Adrenal gland (tissue), 12 donors: ENCODE measurements around the gene GDF10. TPM values are rescaled to one million over a fixed set of nuclear protein-coding genes. Genes with fewer than 3 reads are reported as not detected.
A peak's percentile ranks its signal among the peaks of the same experiment; 100 is the strongest.

Source experiments
- DNase-seq, 7 donors: peaks; one replicate each; pipeline ENCODE4 v3.0.0-alpha.2; 2019 to 2020
- H3K27ac ChIP-seq, 5 donors: fragments of 200-600 bp; sonication (generic) in 4 of 5; 1 replicate in 3 of 5; 2 replicates in 2 of 5; pipeline versions ENCODE4 v1.5.1 to v1.8.0; 2016 to 2020; ENCODE audit warnings: mild to moderate bottlenecking in 1 of 5
- H3K27me3 ChIP-seq: fragments of 200-600 bp; 2 replicates; pipeline ENCODE4 v1.8.0; 2021
- H3K36me3 ChIP-seq, 2 donors: fragments of 200-600 bp; replicated peaks in 1 of 2; 1 replicate in 1 of 2; 2 replicates in 1 of 2; pipeline versions ENCODE4 v1.5.1 to v1.8.0; 2018 to 2022
- H3K4me1 ChIP-seq, 2 donors: fragments of 200-600 bp; replicated peaks in 1 of 2; 1 replicate in 1 of 2; 2 replicates in 1 of 2; pipeline versions ENCODE4 v1.5.1 to v1.8.0; 2018 to 2021
- H3K4me3 ChIP-seq, 4 donors: fragments of 200-600 bp; sonication (generic) in 3 of 4; one replicate each; pipeline ENCODE4 v1.5.1; 2016 to 2018
- H3K9me3 ChIP-seq, 3 donors: fragments of 200-600 bp; sonication (generic) in 1 of 3; replicated peaks in 1 of 3; 1 replicate in 2 of 3; 2 replicates in 1 of 3; pipeline versions ENCODE4 v1.5.1 to v1.8.0; 2016 to 2021
- POLR2A ChIP-seq, 2 donors: fragments of 450-650 bp; IDR thresholded peaks; one replicate each; pipeline ENCODE4 v1.6.1; 2017; ENCODE audit warnings: antibody characterized with exemption in 2 of 2, mild to moderate bottlenecking in 2 of 2, moderate library complexity in 1 of 2
- WGBS, 4 donors: extraction: QIAGEN DNeasy Blood & Tissue Kit in 2 of 4; methylation state at CpG; one replicate each; pipeline versions ENCODE4 v1.1.5 to v1.1.7; 2013 to 2017; 5-methylcytosine and 5-hydroxymethylcytosine counted together
- intact Hi-C, 2 donors: fragments of 100-400 bp; cut with DNase I; formaldehyde crosslinking; loops; one replicate each; pipeline versions ENCODE4 v1.14.1 to v1.15.0; 2022 to 2023
- polyA plus RNA-seq, 3 donors: library from polyadenylated mRNA; stranded (reverse); fragments of 200-250 nt in 2 of 3; fragments of 350-450 nt in 1 of 3; fragmentation: Illumina TruSeq in 1 of 3; extraction: RNeasy Lipid Tissue Mini Kit (QIAGEN cat#74804) in 1 of 3; gene quantifications; one replicate each; pipeline ENCODE4 v1.2.3, GENCODE V29; 2013 to 2014
- total RNA-seq, 9 donors: library from RNA; depleted of rRNA in 4 of 9; stranded (reverse); fragments of >200 nt in 4 of 9; fragments of 120-200 nt in 1 of 9; fragmentation: NEBNext Ultra II Directional in 1 of 9; extraction: Animal tissue kit (Norgen Biotek cat#: 25700) in 1 of 9; gene quantifications; one replicate each; pipeline versions ENCODE4 v1.1.0 to v1.2.4, GENCODE V29; 2013 to 2023
- TF ChIP-seq, protein P1 (sequence below), 6 experiments: fragments of 450-650 bp in 4 of 6; fragments of 200-600 bp in 2 of 6; sonication (generic) in 1 of 6; IDR thresholded peaks; 1 replicate in 5 of 6; 2 replicates in 1 of 6; pipeline versions ENCODE4 v1.5.1 to v1.8.0; 2016 to 2021; ENCODE audit warnings: antibody characterized with exemption in 6 of 6, mild to moderate bottlenecking in 2 of 6, moderate library complexity in 1 of 6
- donor health status: healthy with polysubstance abuse.
- donor health status: Bipolar disorder and iron deficiency.
- donor health status: DM: yes; HTN: yes; CAD: no.
- donor health status: DM: no; HTN: no; CAD: no.
- donor health status: DM: no; HTN: no; CAD: no.
- donor health status: DM: yes; HTN: yes; CAD: no.

Gene GDF10
- total and polyA plus RNA-seq, 12 donors = 0.06 to 8.5 (median 1.2) TPM; not detected in 1

DNA sequence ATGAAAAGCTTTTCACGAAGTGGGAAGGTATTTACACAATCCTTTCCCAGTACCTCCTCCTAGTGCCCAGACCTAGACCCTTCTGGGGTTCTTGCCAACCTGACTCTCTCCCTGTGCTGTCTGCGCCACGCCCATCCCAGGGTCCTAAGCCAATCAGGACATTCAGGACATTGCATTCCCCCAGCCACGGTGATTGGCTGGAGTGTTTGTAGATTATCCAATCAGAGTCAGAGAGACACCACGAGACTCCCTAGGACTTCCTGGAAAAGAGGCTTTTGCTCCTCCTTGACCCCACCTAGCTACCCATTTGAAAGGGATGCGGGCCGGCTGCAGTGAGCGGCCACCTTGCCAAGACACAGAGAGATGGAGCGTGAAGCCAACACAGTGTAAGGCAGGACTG, 18.7 kb downstream of the GDF10 start:
- WGBS, 4 donors = 58 to 92% (median 89%) methylated on average over 9 of the region's 9 CpGs
- peaks cover 0 to 21% of the 10 kb centered on the region in 2 donors for H3K4me1 ChIP-seq
- no peak overlapping the region for H3K4me3 ChIP-seq
- no peak overlapping the region for H3K27ac ChIP-seq
- H3K9me3 ChIP-seq = no peaks in the 10 kb centered on the region
- no peaks in the 10 kb centered on the region for H3K36me3 ChIP-seq
- DNase-seq = no peak
- intact Hi-C loops = no loop called here
- H3K27me3 ChIP-seq = no peaks in the 10 kb centered on the region
- no peak for TF ChIP-seq POLR2A (IDR thresholded peaks at IDR 0.05)
- TF ChIP-seq, protein P1, sequence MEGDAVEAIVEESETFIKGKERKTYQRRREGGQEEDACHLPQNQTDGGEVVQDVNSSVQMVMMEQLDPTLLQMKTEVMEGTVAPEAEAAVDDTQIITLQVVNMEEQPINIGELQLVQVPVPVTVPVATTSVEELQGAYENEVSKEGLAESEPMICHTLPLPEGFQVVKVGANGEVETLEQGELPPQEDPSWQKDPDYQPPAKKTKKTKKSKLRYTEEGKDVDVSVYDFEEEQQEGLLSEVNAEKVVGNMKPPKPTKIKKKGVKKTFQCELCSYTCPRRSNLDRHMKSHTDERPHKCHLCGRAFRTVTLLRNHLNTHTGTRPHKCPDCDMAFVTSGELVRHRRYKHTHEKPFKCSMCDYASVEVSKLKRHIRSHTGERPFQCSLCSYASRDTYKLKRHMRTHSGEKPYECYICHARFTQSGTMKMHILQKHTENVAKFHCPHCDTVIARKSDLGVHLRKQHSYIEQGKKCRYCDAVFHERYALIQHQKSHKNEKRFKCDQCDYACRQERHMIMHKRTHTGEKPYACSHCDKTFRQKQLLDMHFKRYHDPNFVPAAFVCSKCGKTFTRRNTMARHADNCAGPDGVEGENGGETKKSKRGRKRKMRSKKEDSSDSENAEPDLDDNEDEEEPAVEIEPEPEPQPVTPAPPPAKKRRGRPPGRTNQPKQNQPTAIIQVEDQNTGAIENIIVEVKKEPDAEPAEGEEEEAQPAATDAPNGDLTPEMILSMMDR (IDR thresholded peaks at IDR 0.05) = no peak

DNA sequence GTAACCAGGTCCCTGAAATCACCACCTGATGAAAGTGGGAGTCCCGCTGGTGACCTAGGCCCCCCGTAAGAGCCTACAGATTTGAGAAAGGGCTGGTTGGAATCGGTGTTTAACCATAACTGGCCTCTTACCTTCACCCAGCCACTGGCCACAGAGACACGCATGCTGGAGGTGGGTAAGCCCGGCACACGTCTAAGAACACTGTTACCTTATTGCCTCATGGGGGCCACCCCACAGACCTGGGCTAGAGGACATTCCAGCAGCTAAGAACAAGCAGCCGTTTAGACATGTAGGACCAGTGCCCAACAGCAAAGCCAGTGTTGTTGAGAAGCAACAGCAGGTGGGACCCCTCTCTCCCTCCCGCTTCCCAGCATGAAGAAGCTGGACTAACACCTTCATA, 19.8 kb downstream of the GDF10 start:
- intact Hi-C loops = no loop called here

DNA sequence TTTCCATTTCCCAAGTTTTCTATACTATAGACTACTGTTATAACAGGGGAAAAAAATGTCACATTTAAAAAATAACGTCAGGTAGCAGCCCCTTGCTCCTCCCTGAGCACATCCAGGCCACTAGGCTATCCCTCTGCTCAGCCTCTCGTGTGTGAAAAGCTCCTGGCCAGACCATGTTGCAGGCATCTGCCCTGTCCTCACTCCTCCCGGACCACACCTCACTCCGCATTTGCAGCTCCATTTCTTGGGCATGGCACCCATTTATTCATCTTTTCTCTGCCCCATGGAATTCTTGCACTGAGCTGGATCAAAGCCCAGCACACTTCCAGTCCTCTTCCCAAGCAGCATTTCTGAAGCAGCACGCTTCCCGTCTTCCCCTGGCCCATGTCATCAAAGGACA, 20.8 kb downstream of the GDF10 start:
- no peaks in the 10 kb centered on the region for H3K36me3 ChIP-seq
- TF ChIP-seq, protein P1 (IDR thresholded peaks at IDR 0.05) = no peak
- no peak for TF ChIP-seq POLR2A (IDR thresholded peaks at IDR 0.05)
- peaks cover 0 to 14% of the 10 kb centered on the region in 2 donors for H3K4me1 ChIP-seq
- H3K27me3 ChIP-seq = no peaks in the 10 kb centered on the region
- H3K4me3 ChIP-seq = no peak overlapping the region
- H3K9me3 ChIP-seq = no peaks in the 10 kb centered on the region
- WGBS, 4 donors = 78 to 93% (median 85%) methylated on average over 6 of the region's 6 CpGs
- intact Hi-C loops = no loop called here
- H3K27ac ChIP-seq = no peak overlapping the region
- DNase-seq = no peak

More for the DNA sequence above, 19.8 kb downstream of the GDF10 start:
- TF ChIP-seq, protein P1 (IDR thresholded peaks at IDR 0.05) = no peak
- no peak for TF ChIP-seq POLR2A (IDR thresholded peaks at IDR 0.05)
- no peaks in the 10 kb centered on the region for H3K9me3 ChIP-seq
- H3K27me3 ChIP-seq = no peaks in the 10 kb centered on the region
- no peaks in the 10 kb centered on the region for H3K36me3 ChIP-seq
- 90 to 95% (median 92%) methylated on average over 7 to 8 of the region's 8 CpGs for WGBS, 4 donors
- DNase-seq = peak in 1 of 7 donors; percentile 30
- H3K27ac ChIP-seq = no peak overlapping the region
- no peak overlapping the region for H3K4me3 ChIP-seq
- peaks cover 0 to 24% of the 10 kb centered on the region in 2 donors for H3K4me1 ChIP-seq

DNA sequence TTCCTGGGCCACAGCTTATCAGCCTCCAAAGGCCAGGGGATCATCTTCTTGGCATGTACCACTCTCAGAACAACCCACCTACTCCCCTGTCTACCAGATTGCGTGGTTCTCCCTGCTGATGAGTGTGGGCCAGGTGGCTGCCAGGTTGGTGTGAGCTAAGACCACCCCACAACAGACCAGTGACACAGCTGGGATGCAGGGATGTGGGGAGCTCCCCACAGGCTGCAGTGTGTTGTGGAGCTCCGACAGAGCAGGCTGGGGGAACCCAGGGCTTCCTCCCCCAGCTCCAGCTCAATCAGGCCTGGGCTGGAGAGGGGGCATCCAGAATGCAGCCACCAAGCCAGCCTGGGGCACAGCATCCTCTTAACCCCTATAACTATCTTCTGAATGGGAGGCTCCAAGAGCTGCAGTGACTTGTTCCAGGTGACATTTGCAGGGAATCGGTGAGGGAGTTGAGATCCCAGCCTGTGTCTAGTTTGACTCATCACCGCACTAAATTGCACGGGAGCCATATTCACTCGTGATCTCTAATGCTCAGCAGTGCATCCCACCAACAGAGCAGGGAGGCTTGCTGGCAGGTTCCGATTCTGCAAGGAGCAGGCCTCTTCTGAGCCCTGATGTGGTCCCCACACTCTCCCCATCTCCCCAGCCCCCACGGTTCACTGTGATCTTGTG, 21.7 kb downstream of the GDF10 start:
- WGBS, 4 donors = 80 to 91% (median 89%) methylated on average over 7 to 8 of the region's 8 CpGs
- H3K9me3 ChIP-seq = no peaks in the 10 kb centered on the region

More for the DNA sequence above, 21.7 kb downstream of the GDF10 start:
- intact Hi-C loops = no loop called here
- Histone ChIP-seq H3K4me1 (peaks cover 0 to 14% of the 10 kb centered on the region in 2 donors), H3K4me3 (no peak overlapping the region), H3K27ac (no peak overlapping the region), H3K36me3 (no peaks in the 10 kb centered on the region), H3K27me3 (no peaks in the 10 kb centered on the region)
- DNase-seq = no peak
- TF ChIP-seq, protein P1 (IDR thresholded peaks at IDR 0.05) = no peak
- TF ChIP-seq POLR2A (IDR thresholded peaks at IDR 0.05) = no peak
